Endothelial cell of umbilical vein (primary cell): ENCODE results near the gene LMBR1L. TPM values are rescaled to one million over a fixed set of nuclear protein-coding genes. Genes with fewer than 3 reads are reported as not detected.

Experiments used
- BruUV-seq: library from RNA; stranded (reverse); fragments of 400-500 nt; replicated peaks from 2 replicates; lab custom pipeline; 2021; lab: Mats Ljungman, UMichigan
- CTCF ChIA-PET: fragments of 300-600, 350-600 bp; sonication (Branson Sonifier 250); formaldehyde crosslinking; loops from one replicate; lab custom pipeline; 2021; ENCODE audit warnings: antibody characterized with exemption, inconsistent platforms; lab: Charles Lee
- POLR2A ChIA-PET: fragments of 300-600, 350-600 bp; sonication (Branson Sonifier 250); formaldehyde crosslinking; loops from one replicate; lab custom pipeline; 2021; ENCODE audit warnings: antibody characterized with exemption, inconsistent platforms; lab: Charles Lee
- DNase-seq: peaks from one replicate; pipeline ENCODE4 v3.0.0-alpha.2; 2011; ENCODE audit warnings: low read depth, low spot score
- FAIRE-seq: peaks from 2 replicates; lab custom pipeline; 2011; peaks lifted over from hg19 to GRCh38; lab: Jason Lieb, UNC
- H2AFZ ChIP-seq: 2 replicates; pipeline ENCODE4 v1.6.0; 2012; ENCODE audit warnings: low read depth, low read length, control low read depth, inconsistent platforms
- H3K27ac ChIP-seq: 2 replicates; pipeline ENCODE4 v1.5.1; 2011; ENCODE audit warnings: low read depth, mild to moderate bottlenecking, control low read depth, low read length, moderate library complexity; ENCODE audit not compliant: insufficient read depth
- H3K27me3 ChIP-seq, 2 experiments: 2 replicates each; pipeline versions ENCODE4 v1.6.0 to v1.6.1; 2011; ENCODE audit warnings: low read length in 2 of 2, mixed read lengths in 1 of 2; ENCODE audit not compliant: control insufficient read depth in 2 of 2, insufficient read depth in 2 of 2
- H3K36me3 ChIP-seq, 2 experiments: 2 replicates in 1 of 2; 3 replicates in 1 of 2; pipeline ENCODE4 v1.5.1; 2011; ENCODE audit warnings: low read length in 2 of 2, mild to moderate bottlenecking in 1 of 2, moderate library complexity in 1 of 2; ENCODE audit not compliant: control insufficient read depth in 2 of 2, insufficient read depth in 2 of 2; ENCODE audit errors: extremely low read depth in 1 of 2
- H3K4me1 ChIP-seq: 3 replicates; pipeline ENCODE4 v1.5.1; 2011; ENCODE audit warnings: mild to moderate bottlenecking, low read length; ENCODE audit not compliant: control insufficient read depth, insufficient read depth; ENCODE audit errors: extremely low read depth
- H3K4me2 ChIP-seq: 2 replicates; pipeline ENCODE4 v1.6.1; 2011; ENCODE audit warnings: low read length, control low read depth, mixed read lengths; ENCODE audit not compliant: insufficient read depth
- H3K4me3 ChIP-seq, 3 experiments: fragments of 200-600 bp in 1 of 3; sonication (generic), shearing (Covaris generic) in 1 of 3; replicated peaks in 1 of 3; 2 replicates each; pipeline ENCODE4 v1.5.1; 2011 to 2016; ENCODE audit warnings: control low read depth in 3 of 3, low read length in 3 of 3, mild to moderate bottlenecking in 2 of 3, inconsistent platforms in 1 of 3, low read depth in 1 of 3, moderate library complexity in 1 of 3; ENCODE audit not compliant: insufficient read depth in 1 of 3
- H3K79me2 ChIP-seq: 2 replicates; pipeline ENCODE4 v1.6.0; 2012; ENCODE audit warnings: low read length, inconsistent platforms; ENCODE audit not compliant: control insufficient read depth, insufficient read depth
- H3K9ac ChIP-seq: replicated peaks from 2 replicates; pipeline ENCODE3; 2011; ENCODE audit warnings: low read length, control low read depth; ENCODE audit not compliant: insufficient read depth; ENCODE audit errors: extremely low read depth
- H3K9me1 ChIP-seq: replicated peaks from 3 replicates; pipeline ENCODE4 v1.6.0; 2011; ENCODE audit warnings: mild to moderate bottlenecking, low read length; ENCODE audit not compliant: control insufficient read depth, insufficient read depth; ENCODE audit errors: extremely low read depth
- H3K9me3 ChIP-seq: replicated peaks from 2 replicates; pipeline ENCODE4 v1.5.1; 2012; ENCODE audit warnings: low read length, inconsistent platforms; ENCODE audit not compliant: control insufficient read depth, insufficient read depth
- H4K20me1 ChIP-seq: replicated peaks from 2 replicates; pipeline ENCODE3; 2011; ENCODE audit warnings: mild to moderate bottlenecking, low read length; ENCODE audit not compliant: control insufficient read depth, insufficient read depth; ENCODE audit errors: extremely low read depth
- CTCF ChIP-seq, 2 donors: IDR thresholded peaks; 1 replicate in 1 of 2; 2 replicates in 1 of 2; pipeline ENCODE4 v1.5.1; 2011; ENCODE audit warnings: low read length in 2 of 2, mild to moderate bottlenecking in 2 of 2, moderate library complexity in 2 of 2, control low read depth in 1 of 2, inconsistent platforms in 1 of 2, low read depth in 1 of 2; ENCODE audit not compliant: insufficient read depth in 1 of 2; ENCODE audit errors: extremely low read depth in 1 of 2
- EZH2 ChIP-seq: IDR thresholded peaks from 2 replicates; pipeline ENCODE4 v1.6.1; 2012; ENCODE audit warnings: borderline replicate concordance, low read depth, mild to moderate bottlenecking, moderate library complexity, low read length, inconsistent platforms; ENCODE audit not compliant: severe bottlenecking
- FOS ChIP-seq: IDR thresholded peaks from 2 replicates; pipeline ENCODE4 v1.6.1; 2011; ENCODE audit warnings: mild to moderate bottlenecking, low read length, moderate library complexity, borderline replicate concordance; ENCODE audit not compliant: insufficient read depth
- GATA2 ChIP-seq: IDR thresholded peaks from 2 replicates; pipeline ENCODE4 v1.7.0; 2011; ENCODE audit warnings: low read depth, mild to moderate bottlenecking, moderate library complexity, mixed read lengths, low read length; ENCODE audit not compliant: insufficient read length, insufficient read depth
- POLR2AphosphoS5 ChIP-seq: IDR thresholded peaks from 2 replicates; pipeline ENCODE4 v1.6.1; 2012; ENCODE audit warnings: low read depth, mild to moderate bottlenecking, control low read depth, low read length, moderate library complexity; ENCODE audit not compliant: insufficient read depth
- dilution Hi-C: fragments of 300-500 bp; cut with MboI; formaldehyde crosslinking; loops from one replicate; pipeline ENCODE4 v1.15.0; 2019; ENCODE audit warnings: low sequenced_read_pairs; ENCODE audit not compliant: extremely low pct_ligation_motif_present
- intact Hi-C: fragments of 100-400 bp; cut with micrococcal nuclease; formaldehyde crosslinking; loops from one replicate; pipeline ENCODE4 v1.10.0; 2022
- polyA plus RNA-seq, 4 experiments: library from polyadenylated mRNA; depleted of rRNA in 3 of 4; stranded (reverse) in 3 of 4; unstranded in 1 of 4; fragments of >200 nt; gene quantifications; 2 replicates each; pipeline versions ENCODE4 v1.2.1 to v1.2.3, GENCODE V29; 2011 to 2012; ENCODE audit warnings: missing spikeins in 1 of 4
- total RNA-seq: library from RNA; stranded (reverse); gene quantifications from 2 replicates; pipeline ENCODE4 v1.2.3, GENCODE V29; 2021

LMBR1L gene
- total and polyA plus RNA-seq, 2 donors (not counting 3 experiments of a cell fraction or from before 2014, with no cell fraction given): 78.3 to 106 TPM

GRCh38 chr12:49089821-49090773 is 20.6 kb downstream of the LMBR1L start:
- H3K9me3 ChIP-seq: no peaks in the 10 kb centered on the region
- peak; percentile 50 for DNase-seq
- no peaks in the 10 kb centered on the region for H3K79me2 ChIP-seq
- H3K27ac ChIP-seq: no peak overlapping the region
- ChIA-PET CTCF (interaction anchor here (0.7 to 11.7 kb wide), 12 partner anchors 11 to 145 kb away, joined by 4 to 248 read pairs (median 32); partner anchors contain the start of gene TUBA1B), POLR2A (interaction anchor here (0.7 to 1.6 kb wide), 2 partner anchors 21 to 99 kb away, joined by 3 read pairs; partner anchors contain the start of genes LMBR1L and TUBA1A)
- BruUV-seq: no TSS peak
- no peaks in the 10 kb centered on the region for H3K9me1 ChIP-seq
- peak overlapping the region; percentile 45 for H2AFZ ChIP-seq
- H3K4me1 ChIP-seq: peaks cover 55% of the 10 kb centered on the region
- H3K36me3 ChIP-seq: no peaks in the 10 kb centered on the region
- FAIRE-seq: peak; percentile 86
- peak overlapping the region; percentile 53 for H3K4me2 ChIP-seq
- no peaks in the 10 kb centered on the region for H4K20me1 ChIP-seq
- peak overlapping the region in 2 of 3 experiments; percentile 1 to 20 for H3K4me3 ChIP-seq
- H3K9ac ChIP-seq: no peak overlapping the region
- no peaks in the 10 kb centered on the region for H3K27me3 ChIP-seq
- intact Hi-C loops (loop anchor here (2.0 kb wide), 1 partner anchor 41 kb away; the partner anchor contains the start of gene TUBA1B), dilution Hi-C loops (no loop called here)
- TF ChIP-seq FOS (peak; percentile 34), CTCF (IDR thresholded peaks at IDR 0.05; ENCODE audit: extremely low read depth in 1 of 2, insufficient read depth in 1 of 2, low read depth in 1 of 2, low read length in 2 of 2) (peak; percentile 20 to 25), EZH2 (no peak), POLR2AphosphoS5 (peak; percentile 31), GATA2 (no peak)
